ENCODE measurements around the gene PHLDA3. TPM values are rescaled to one million over a fixed set of nuclear protein-coding genes. Genes with fewer than 3 reads are reported as not detected.
"Not testable (repeated sequence)": the region's sequence is repeated elsewhere in the genome, so short reads cannot be mapped to it uniquely, and the experiment has no call there.

PHLDA3 gene
- total RNA-seq, 1 experiment from 2014 or later = not detected

GRCh38 chr1:201480231-201481003 is 11.4 kb upstream of the PHLDA3 start:
- Histone ChIP-seq H3K27me3 (ENCODE audit: low read length) (no peaks in the 10 kb centered on the region), H4K20me1 (ENCODE audit: insufficient read depth, low read depth, low read length) (no peaks in the 10 kb centered on the region), H3K36me3 (ENCODE audit: insufficient read depth, low read length) (no peaks in the 10 kb centered on the region), H3K9me2 (replicated peaks; ENCODE audit: insufficient read depth, low read length) (no peaks in the 10 kb centered on the region), H3K4me3 (ENCODE audit: low read length) (peak overlapping the region; percentile 48; the same call in 1 of the 2 replicates), H3K79me2 (ENCODE audit: low read length) (no peaks in the 10 kb centered on the region), H3K27ac (ENCODE audit: low read length) (no peak overlapping the region), H3K4me2 (ENCODE audit: low read depth, low read length, poor library complexity, severe bottlenecking) (peak overlapping the region; percentile 78), H3K4me1 (ENCODE audit: low read length) (peaks cover 39% of the 10 kb centered on the region), H2AFZ (ENCODE audit: low read length) (0 out of 2 replicates have a peak overlapping the region, but pooled peaks have one; percentile 20), H3K9ac (ENCODE audit: low read length) (peak overlapping the region; percentile 47), H3K9me3 (ENCODE audit: low read length) (no peaks in the 10 kb centered on the region)
- peak; percentile 78 for DNase-seq

GRCh38 chr1:201479201-201479730 is 10.3 kb upstream of the PHLDA3 start:
- no peaks in the 10 kb centered on the region for H3K36me3 ChIP-seq (ENCODE audit: insufficient read depth, low read length)
- no peaks in the 10 kb centered on the region for H3K9me3 ChIP-seq (ENCODE audit: low read length)
- peak; percentile 50 for DNase-seq
- H3K4me2 ChIP-seq (ENCODE audit: low read depth, low read length, poor library complexity, severe bottlenecking) = no peak overlapping the region
- no peaks in the 10 kb centered on the region for H3K9me2 ChIP-seq (replicated peaks; ENCODE audit: insufficient read depth, low read length)
- H3K9ac ChIP-seq (ENCODE audit: low read length) = no peak overlapping the region
- H2AFZ ChIP-seq (ENCODE audit: low read length) = no peak overlapping the region
- H4K20me1 ChIP-seq (ENCODE audit: insufficient read depth, low read depth, low read length) = no peaks in the 10 kb centered on the region
- no peak overlapping the region for H3K27ac ChIP-seq (ENCODE audit: low read length)
- H3K4me1 ChIP-seq (ENCODE audit: low read length) = peaks cover 39% of the 10 kb centered on the region
- H3K27me3 ChIP-seq (ENCODE audit: low read length) = no peaks in the 10 kb centered on the region
- no peak overlapping the region for H3K4me3 ChIP-seq (ENCODE audit: low read length)
- no peaks in the 10 kb centered on the region for H3K79me2 ChIP-seq (ENCODE audit: low read length)

GRCh38 chr1:201478666-201479065 is 9.7 kb upstream of the PHLDA3 start:
- H3K9me3 ChIP-seq (ENCODE audit: low read length); H3K9ac ChIP-seq (ENCODE audit: low read length): not testable (repeated sequence)

DNA sequence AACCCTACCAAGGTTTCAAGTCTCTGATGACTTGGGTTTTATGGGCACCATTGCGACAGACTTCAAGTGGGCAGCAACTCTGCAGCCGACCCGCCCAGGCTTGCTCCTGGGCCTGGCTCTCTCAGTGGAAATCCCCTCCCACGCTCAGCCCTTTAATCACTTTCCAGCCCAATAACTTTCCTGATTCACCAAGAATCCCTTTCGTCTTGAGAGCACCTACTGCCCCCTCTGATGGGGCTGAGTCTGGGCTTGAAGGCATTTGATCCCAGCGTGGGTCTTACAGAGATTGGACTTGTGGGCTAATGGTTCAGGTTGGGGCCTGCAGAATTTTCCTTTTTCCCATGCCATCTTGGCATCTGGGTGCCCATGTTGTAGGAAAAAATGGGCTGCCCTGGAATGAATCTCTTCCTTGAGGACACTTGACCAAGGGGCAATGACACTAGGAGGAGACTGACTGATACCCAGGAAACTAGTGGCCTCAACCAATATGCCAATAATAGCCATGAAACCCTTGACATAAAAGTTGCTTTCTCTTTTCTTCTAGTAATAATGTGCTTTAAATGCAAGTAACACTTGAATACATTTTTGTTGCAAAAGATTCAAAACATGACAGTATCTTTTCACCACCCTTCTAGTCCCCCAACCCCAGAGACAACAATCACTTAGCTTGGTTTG is 7.8 kb upstream of the PHLDA3 start:
- no peaks in the 10 kb centered on the region for H3K79me2 ChIP-seq (ENCODE audit: low read length)
- peaks cover 31% of the 10 kb centered on the region for H3K4me1 ChIP-seq (ENCODE audit: low read length)
- H2AFZ ChIP-seq (ENCODE audit: low read length) = no peak overlapping the region
- H3K36me3 ChIP-seq (ENCODE audit: insufficient read depth, low read length) = no peaks in the 10 kb centered on the region
- no peak overlapping the region for H3K9ac ChIP-seq (ENCODE audit: low read length)
- no peaks in the 10 kb centered on the region for H3K27me3 ChIP-seq (ENCODE audit: low read length)
- H3K27ac ChIP-seq (ENCODE audit: low read length) = no peak overlapping the region
- H3K9me3 ChIP-seq (ENCODE audit: low read length) = no peaks in the 10 kb centered on the region
- no peaks in the 10 kb centered on the region for H4K20me1 ChIP-seq (ENCODE audit: insufficient read depth, low read depth, low read length)
- DNase-seq = no peak
- H3K4me3 ChIP-seq (ENCODE audit: low read length) = no peak overlapping the region
- H3K4me2 ChIP-seq (ENCODE audit: low read depth, low read length, poor library complexity, severe bottlenecking) = no peak overlapping the region
- H3K9me2 ChIP-seq (replicated peaks; ENCODE audit: insufficient read depth, low read length) = no peaks in the 10 kb centered on the region

More at GRCh38 chr1:201478666-201479065, 9.7 kb upstream of the PHLDA3 start:
- DNase-seq; H3K36me3 ChIP-seq (ENCODE audit: insufficient read depth, low read length); H3K4me2 ChIP-seq (ENCODE audit: low read depth, low read length, poor library complexity, severe bottlenecking); H4K20me1 ChIP-seq (ENCODE audit: insufficient read depth, low read depth, low read length); H2AFZ ChIP-seq (ENCODE audit: low read length); H3K27me3 ChIP-seq (ENCODE audit: low read length); H3K27ac ChIP-seq (ENCODE audit: low read length); H3K4me3 ChIP-seq (ENCODE audit: low read length); H3K9me2 ChIP-seq (replicated peaks; ENCODE audit: insufficient read depth, low read length); H3K79me2 ChIP-seq (ENCODE audit: low read length): not testable (repeated sequence)
- peaks cover 39% of the 10 kb centered on the region for H3K4me1 ChIP-seq (ENCODE audit: low read length)

- H3K4me2 ChIP-seq (ENCODE audit: low read depth, low read length, poor library complexity, severe bottlenecking) = no peak overlapping the region
- no peaks in the 10 kb centered on the region for H3K79me2 ChIP-seq (ENCODE audit: low read length)
- H3K4me1 ChIP-seq (ENCODE audit: low read length) = peaks cover 24% of the 10 kb centered on the region
- no peak for DNase-seq
- H3K4me3 ChIP-seq (ENCODE audit: low read length) = no peak overlapping the region
- H3K27ac ChIP-seq (ENCODE audit: low read length) = no peak overlapping the region
- no peak overlapping the region for H3K9ac ChIP-seq (ENCODE audit: low read length)
- H4K20me1 ChIP-seq (ENCODE audit: insufficient read depth, low read depth, low read length) = no peaks in the 10 kb centered on the region
- no peak overlapping the region for H2AFZ ChIP-seq (ENCODE audit: low read length)
- H3K36me3 ChIP-seq (ENCODE audit: insufficient read depth, low read length) = no peaks in the 10 kb centered on the region
- no peaks in the 10 kb centered on the region for H3K27me3 ChIP-seq (ENCODE audit: low read length)
- H3K9me2 ChIP-seq (replicated peaks; ENCODE audit: insufficient read depth, low read length) = no peaks in the 10 kb centered on the region
- no peaks in the 10 kb centered on the region for H3K9me3 ChIP-seq (ENCODE audit: low read length)
Measured at GRCh38 chr1:201475915-201476669, 7.1 kb upstream of the PHLDA3 start.

GRCh38 chr1:201475130-201475529 is 6.1 kb upstream of the PHLDA3 start:
- no peaks in the 10 kb centered on the region for H3K9me2 ChIP-seq (replicated peaks; ENCODE audit: insufficient read depth, low read length)
- no peaks in the 10 kb centered on the region for H4K20me1 ChIP-seq (ENCODE audit: insufficient read depth, low read depth, low read length)
- H2AFZ ChIP-seq (ENCODE audit: low read length) = no peak overlapping the region
- H3K9me3 ChIP-seq (ENCODE audit: low read length) = no peaks in the 10 kb centered on the region
- H3K4me1 ChIP-seq (ENCODE audit: low read length) = peaks cover 14% of the 10 kb centered on the region
- no peak overlapping the region for H3K27ac ChIP-seq (ENCODE audit: low read length)
- H3K9ac ChIP-seq (ENCODE audit: low read length) = no peak overlapping the region
- H3K36me3 ChIP-seq (ENCODE audit: insufficient read depth, low read length) = no peaks in the 10 kb centered on the region
- no peaks in the 10 kb centered on the region for H3K79me2 ChIP-seq (ENCODE audit: low read length)
- no peaks in the 10 kb centered on the region for H3K27me3 ChIP-seq (ENCODE audit: low read length)
- DNase-seq = no peak
- H3K4me2 ChIP-seq (ENCODE audit: low read depth, low read length, poor library complexity, severe bottlenecking) = no peak overlapping the region
- H3K4me3 ChIP-seq (ENCODE audit: low read length) = no peak overlapping the region

- no peak overlapping the region for H3K9ac ChIP-seq (ENCODE audit: low read length)
- H3K79me2 ChIP-seq (ENCODE audit: low read length) = no peaks in the 10 kb centered on the region
- H3K9me2 ChIP-seq (replicated peaks; ENCODE audit: insufficient read depth, low read length) = no peaks in the 10 kb centered on the region
- no peak overlapping the region for H3K27ac ChIP-seq (ENCODE audit: low read length)
- DNase-seq = no peak
- H3K4me2 ChIP-seq (ENCODE audit: low read depth, low read length, poor library complexity, severe bottlenecking) = no peak overlapping the region
- no peaks in the 10 kb centered on the region for H3K27me3 ChIP-seq (ENCODE audit: low read length)
- no peaks in the 10 kb centered on the region for H3K36me3 ChIP-seq (ENCODE audit: insufficient read depth, low read length)
- no peak overlapping the region for H3K4me3 ChIP-seq (ENCODE audit: low read length)
- H2AFZ ChIP-seq (ENCODE audit: low read length) = no peak overlapping the region
- H3K4me1 ChIP-seq (ENCODE audit: low read length) = no peaks in the 10 kb centered on the region
- H3K9me3 ChIP-seq (ENCODE audit: low read length) = no peaks in the 10 kb centered on the region
- no peaks in the 10 kb centered on the region for H4K20me1 ChIP-seq (ENCODE audit: insufficient read depth, low read depth, low read length)
Measured at GRCh38 chr1:201473296-201473695, 4.3 kb upstream of the PHLDA3 start.

- H3K9me3 ChIP-seq (ENCODE audit: low read length); DNase-seq; H3K4me1 ChIP-seq (ENCODE audit: low read length); H3K4me2 ChIP-seq (ENCODE audit: low read depth, low read length, poor library complexity, severe bottlenecking); H3K4me3 ChIP-seq (ENCODE audit: low read length); H3K79me2 ChIP-seq (ENCODE audit: low read length); H3K27me3 ChIP-seq (ENCODE audit: low read length); H3K36me3 ChIP-seq (ENCODE audit: insufficient read depth, low read length); H3K9ac ChIP-seq (ENCODE audit: low read length); H3K9me2 ChIP-seq (replicated peaks; ENCODE audit: insufficient read depth, low read length); H2AFZ ChIP-seq (ENCODE audit: low read length); H3K27ac ChIP-seq (ENCODE audit: low read length); H4K20me1 ChIP-seq (ENCODE audit: insufficient read depth, low read depth, low read length): not testable (repeated sequence)
Measured at GRCh38 chr1:201472321-201472720, 3.3 kb upstream of the PHLDA3 start.
